Epithelial cell of esophagus (primary cell): ENCODE results near the gene ZIC5.

Experiments used
- DNase-seq: peaks from one replicate; pipeline ENCODE4 v3.0.0; 2010; ENCODE audit warnings: low read depth
- H3K4me3 ChIP-seq: 2 replicates; pipeline ENCODE4 v1.5.1; 2011; ENCODE audit warnings: mild to moderate bottlenecking, low read length, control low read depth
- TF ChIP-seq, protein P1 (sequence below): IDR thresholded peaks from 2 replicates; pipeline ENCODE4 v1.5.1; 2011; ENCODE audit warnings: low read depth, mild to moderate bottlenecking, low read length, control low read depth, inconsistent platforms; ENCODE audit not compliant: insufficient read depth; ENCODE audit errors: missing control alignments

Gene ZIC5

DNA sequence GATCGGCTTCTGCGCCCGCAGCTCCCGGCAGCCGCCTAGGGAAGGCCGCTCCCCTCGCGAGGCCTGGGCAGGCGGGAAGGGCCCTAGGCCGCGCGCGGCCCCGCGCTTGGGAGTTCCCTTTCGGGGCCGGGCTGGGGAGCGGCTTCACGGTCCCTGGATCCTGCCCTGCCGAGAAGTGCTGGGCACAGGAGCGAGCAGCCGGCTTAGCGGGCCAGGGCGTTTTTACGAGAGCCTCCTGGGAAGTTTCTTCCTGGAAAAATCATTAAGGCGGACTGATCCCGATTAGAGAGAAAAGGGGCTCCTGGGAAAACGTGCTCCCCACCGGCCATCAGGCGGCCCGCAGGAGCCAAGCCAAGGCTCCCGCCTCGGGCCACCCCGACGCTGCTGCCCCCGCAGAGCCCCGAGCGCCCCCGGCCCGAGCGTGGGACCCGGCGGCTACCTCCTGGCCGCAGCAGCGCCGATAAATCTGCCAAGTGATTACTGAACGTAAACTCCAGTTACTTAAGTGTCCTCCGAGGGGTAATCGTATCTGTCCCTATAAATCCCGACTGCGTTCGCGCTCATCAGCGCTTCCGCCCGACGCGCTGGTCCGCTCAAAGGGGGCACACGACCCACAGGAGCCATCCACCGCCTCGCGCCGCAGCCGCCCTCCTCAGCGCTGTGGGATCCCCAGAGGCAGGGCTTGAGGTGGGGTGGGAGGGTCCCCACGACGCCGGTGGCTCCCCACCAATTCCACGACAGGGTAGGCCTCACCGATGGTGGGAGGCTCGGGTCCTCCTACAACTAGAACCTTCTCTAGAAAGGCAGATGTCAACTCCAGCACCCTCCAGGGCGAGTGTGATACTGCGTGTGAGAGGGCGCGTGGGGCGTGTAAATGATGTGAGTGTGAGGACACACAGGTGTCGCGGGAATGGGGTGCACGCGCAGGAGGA, 2.8 kb downstream of the ZIC5 start:
- H3K4me3 ChIP-seq, result no peak overlapping the region
- no peak for DNase-seq
- TF ChIP-seq, protein P1, sequence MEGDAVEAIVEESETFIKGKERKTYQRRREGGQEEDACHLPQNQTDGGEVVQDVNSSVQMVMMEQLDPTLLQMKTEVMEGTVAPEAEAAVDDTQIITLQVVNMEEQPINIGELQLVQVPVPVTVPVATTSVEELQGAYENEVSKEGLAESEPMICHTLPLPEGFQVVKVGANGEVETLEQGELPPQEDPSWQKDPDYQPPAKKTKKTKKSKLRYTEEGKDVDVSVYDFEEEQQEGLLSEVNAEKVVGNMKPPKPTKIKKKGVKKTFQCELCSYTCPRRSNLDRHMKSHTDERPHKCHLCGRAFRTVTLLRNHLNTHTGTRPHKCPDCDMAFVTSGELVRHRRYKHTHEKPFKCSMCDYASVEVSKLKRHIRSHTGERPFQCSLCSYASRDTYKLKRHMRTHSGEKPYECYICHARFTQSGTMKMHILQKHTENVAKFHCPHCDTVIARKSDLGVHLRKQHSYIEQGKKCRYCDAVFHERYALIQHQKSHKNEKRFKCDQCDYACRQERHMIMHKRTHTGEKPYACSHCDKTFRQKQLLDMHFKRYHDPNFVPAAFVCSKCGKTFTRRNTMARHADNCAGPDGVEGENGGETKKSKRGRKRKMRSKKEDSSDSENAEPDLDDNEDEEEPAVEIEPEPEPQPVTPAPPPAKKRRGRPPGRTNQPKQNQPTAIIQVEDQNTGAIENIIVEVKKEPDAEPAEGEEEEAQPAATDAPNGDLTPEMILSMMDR, result no peak

- no peak for DNase-seq
- no peak overlapping the region for H3K4me3 ChIP-seq
- TF ChIP-seq, protein P1, result no peak
Observed at GRCh38 chr13:99967869-99968520, 3.6 kb downstream of the ZIC5 start.

DNA sequence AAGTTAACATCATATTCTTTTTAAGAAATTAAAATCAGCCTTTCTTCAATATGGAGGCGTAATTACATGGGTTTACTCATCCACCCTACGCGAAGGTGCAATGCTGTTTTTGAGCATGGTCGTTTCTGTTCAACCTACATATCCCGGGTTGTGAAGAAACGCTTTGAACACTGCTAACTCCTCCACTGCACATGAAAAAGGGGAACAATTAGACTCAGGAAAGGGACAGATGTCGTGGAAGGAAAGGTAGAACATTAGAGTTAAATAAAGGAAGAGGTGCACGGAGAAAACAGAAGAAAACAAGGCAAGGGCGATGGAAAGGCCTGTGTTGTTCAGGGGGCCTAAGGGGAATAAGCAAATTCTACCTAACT, 4.1 kb downstream of the ZIC5 start:
- no peak for DNase-seq
- TF ChIP-seq, protein P1, result no peak
- H3K4me3 ChIP-seq, result no peak overlapping the region

- TF ChIP-seq, protein P1, result no peak
- no peak overlapping the region for H3K4me3 ChIP-seq
- DNase-seq, result no peak
Observed at GRCh38 chr13:99966064-99966805, 5.3 kb downstream of the ZIC5 start.

GRCh38 chr13:99965329-99966000, 6.1 kb downstream of the ZIC5 start:
- H3K4me3 ChIP-seq, result no peak overlapping the region
- TF ChIP-seq, protein P1, result no peak
- DNase-seq, result no peak

- TF ChIP-seq, protein P1, result no peak
- no peak for DNase-seq
- H3K4me3 ChIP-seq, result no peak overlapping the region
Observed at GRCh38 chr13:99963816-99964339, 7.7 kb downstream of the ZIC5 start.
